Tibial nerve (tissue), 4 donors: ENCODE results near the gene SAMD1.

Experiments
- CTCF ChIP-seq, 5 experiments: fragments of 200-600 bp in 3 of 5; fragments of 450-650 bp in 2 of 5; sonication (generic) in 3 of 5; IDR thresholded peaks; one replicate each; pipeline ENCODE4 v1.5.1; 2016 to 2019; ENCODE audit warnings: antibody characterized with exemption in 5 of 5, mild to moderate bottlenecking in 3 of 5, moderate library complexity in 2 of 5
- EP300 ChIP-seq, 2 donors: sonication (generic); formaldehyde crosslinking; IDR thresholded peaks; one replicate each; pipeline ENCODE4 v1.6.1; 2017; ENCODE audit warnings: antibody characterized with exemption in 2 of 2, mild to moderate bottlenecking in 1 of 2
- POLR2A ChIP-seq, 2 donors: fragments of 450-650 bp; IDR thresholded peaks; one replicate each; pipeline ENCODE4 v1.6.1; 2017; ENCODE audit warnings: antibody characterized with exemption in 2 of 2, mild to moderate bottlenecking in 2 of 2, moderate library complexity in 2 of 2

DNA sequence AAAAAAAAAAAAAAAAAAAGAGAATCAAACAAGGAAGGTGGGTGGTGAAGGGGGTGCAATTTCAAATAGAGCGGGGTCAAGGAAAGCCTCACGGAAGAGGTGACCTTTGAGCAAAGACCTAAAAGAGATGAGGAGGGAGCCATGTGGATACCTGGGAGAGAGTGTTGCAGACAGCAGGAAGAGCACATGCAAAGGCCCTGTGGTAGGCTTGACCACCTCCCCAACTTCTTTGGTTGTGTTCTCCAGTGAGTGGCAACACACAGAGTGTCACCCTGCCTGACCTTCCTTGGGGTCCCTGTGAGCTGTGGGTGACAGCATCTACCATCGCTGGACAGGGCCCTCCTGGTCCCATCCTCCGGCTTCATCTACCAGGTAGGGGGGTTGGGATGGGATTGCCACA lies 40.0 kb downstream of the SAMD1 start:
- no peak for TF ChIP-seq CTCF (IDR thresholded peaks at IDR 0.05)
- no peak for TF ChIP-seq EP300 (IDR thresholded peaks at IDR 0.05)
- no peak for TF ChIP-seq POLR2A (IDR thresholded peaks at IDR 0.05)
